CD8-positive, alpha-beta memory T cell (primary cell): ENCODE data around the gene ZNRF3. TPM values are rescaled to one million over a fixed set of nuclear protein-coding genes. Genes with fewer than 3 reads are reported as not detected.

Experiments
- CTCF ChIA-PET: fragments of 350-600 bp; sonication (Branson Sonifier 250); formaldehyde crosslinking; loops from one replicate; lab custom pipeline; 2021; ENCODE audit warnings: antibody characterized with exemption; lab: Charles Lee
- POLR2A ChIA-PET: fragments of 350-600 bp; sonication (Branson Sonifier 250); formaldehyde crosslinking; loops from one replicate; lab custom pipeline; 2021; ENCODE audit warnings: antibody characterized with exemption; lab: Charles Lee
- DNase-seq, 5 donors: peaks; one replicate each; pipeline versions ENCODE4 v3.0.0 to v3.0.0-alpha.2; 2020 to 2022; ENCODE audit warnings: mixed read lengths in 1 of 5
- H3K27ac ChIP-seq: one replicate; pipeline ENCODE4 v1.7.0; 2013; ENCODE audit warnings: low read depth, mild to moderate bottlenecking, low read length, moderate library complexity
- H3K27me3 ChIP-seq: 2 replicates; pipeline ENCODE4 v1.7.0; 2013; ENCODE audit warnings: low read length, mild to moderate bottlenecking; ENCODE audit not compliant: insufficient read depth, poor library complexity, severe bottlenecking
- H3K36me3 ChIP-seq: 2 replicates; pipeline ENCODE4 v1.7.0; 2013; ENCODE audit warnings: mild to moderate bottlenecking, low read length, moderate library complexity; ENCODE audit not compliant: insufficient read depth
- H3K4me1 ChIP-seq: 2 replicates; pipeline ENCODE4 v1.7.0; 2013; ENCODE audit warnings: mild to moderate bottlenecking, low read length, moderate library complexity; ENCODE audit not compliant: insufficient read depth
- H3K4me3 ChIP-seq: 2 replicates; pipeline ENCODE4 v1.7.0; 2013; ENCODE audit warnings: mild to moderate bottlenecking, low read length
- H3K9me3 ChIP-seq: 2 replicates; pipeline ENCODE4 v1.7.0; 2013; ENCODE audit warnings: mild to moderate bottlenecking, low read length
- H3K27ac Mint-ChIP-seq, 8 donors: one replicate each; pipeline ENCODE4 v1.8.0; 2020 to 2021; ENCODE audit warnings: mixed read lengths in 8 of 8, mild to moderate bottlenecking in 6 of 8, inconsistent platforms in 3 of 8, moderate library complexity in 3 of 8
- H3K27me3 Mint-ChIP-seq, 2 donors: one replicate each; pipeline ENCODE4 v1.8.0; 2020 to 2021; ENCODE audit warnings: mixed read lengths in 2 of 2, mild to moderate bottlenecking in 1 of 2, moderate library complexity in 1 of 2
- H3K36me3 Mint-ChIP-seq, 3 donors: one replicate each; pipeline ENCODE4 v1.8.0; 2020 to 2021; ENCODE audit warnings: mixed read lengths in 3 of 3, inconsistent platforms in 1 of 3, mild to moderate bottlenecking in 1 of 3
- H3K4me1 Mint-ChIP-seq, 3 donors: one replicate each; pipeline ENCODE4 v1.8.0; 2020 to 2021; ENCODE audit warnings: mixed read lengths in 3 of 3, inconsistent platforms in 1 of 3, mild to moderate bottlenecking in 1 of 3
- H3K4me3 Mint-ChIP-seq, 7 donors: one replicate each; pipeline ENCODE4 v1.8.0; 2020 to 2021; ENCODE audit warnings: mixed read lengths in 7 of 7, mild to moderate bottlenecking in 6 of 7, moderate library complexity in 4 of 7, inconsistent platforms in 2 of 7
- H3K9me3 Mint-ChIP-seq, 5 donors: one replicate each; pipeline ENCODE4 v1.8.0; 2020 to 2022; ENCODE audit warnings: mixed read lengths in 5 of 5, mild to moderate bottlenecking in 3 of 5, moderate library complexity in 2 of 5, inconsistent platforms in 1 of 5
- polyA plus RNA-seq: library from polyadenylated mRNA; unstranded; fragments of 300-500 nt; fragmentation: Illumina TruSeq; gene quantifications from one replicate; pipeline ENCODE4 v1.2.3, GENCODE V29; 2021
- total RNA-seq, 2 experiments: library from RNA; stranded (reverse); gene quantifications; one replicate each; pipeline ENCODE4 v1.2.3, GENCODE V29; 2021

The ZNRF3 gene
- total and polyA plus RNA-seq, 3 experiments from 2014 or later: 0.35 to 1.2 (median 1.0) TPM

GRCh38 chr22:28983788-28984441 is 100.5 kb downstream of the ZNRF3 start:
- Histone ChIP-seq H3K9me3 (no peaks in the 10 kb centered on the region), H3K4me3 (no peak overlapping the region), H3K4me1 (no peaks in the 10 kb centered on the region), H3K36me3 (no peaks in the 10 kb centered on the region), H3K27me3 (no peaks in the 10 kb centered on the region), H3K27ac (no peak overlapping the region)
- ChIA-PET CTCF (no interaction called here), POLR2A (no interaction called here)
- H3K4me3 Mint-ChIP-seq: no peak overlapping the region
- no peak overlapping the region for H3K27ac Mint-ChIP-seq
- H3K4me1 Mint-ChIP-seq: no peaks in the 10 kb centered on the region
- peaks cover 0 to 8% (median 2%) of the 10 kb centered on the region in 5 donors for H3K9me3 Mint-ChIP-seq
- H3K36me3 Mint-ChIP-seq: peaks cover 0 to 11% (median 3%) of the 10 kb centered on the region in 3 donors
- peaks cover 8 to 24% of the 10 kb centered on the region in 2 donors for H3K27me3 Mint-ChIP-seq
- DNase-seq: no peak

DNA sequence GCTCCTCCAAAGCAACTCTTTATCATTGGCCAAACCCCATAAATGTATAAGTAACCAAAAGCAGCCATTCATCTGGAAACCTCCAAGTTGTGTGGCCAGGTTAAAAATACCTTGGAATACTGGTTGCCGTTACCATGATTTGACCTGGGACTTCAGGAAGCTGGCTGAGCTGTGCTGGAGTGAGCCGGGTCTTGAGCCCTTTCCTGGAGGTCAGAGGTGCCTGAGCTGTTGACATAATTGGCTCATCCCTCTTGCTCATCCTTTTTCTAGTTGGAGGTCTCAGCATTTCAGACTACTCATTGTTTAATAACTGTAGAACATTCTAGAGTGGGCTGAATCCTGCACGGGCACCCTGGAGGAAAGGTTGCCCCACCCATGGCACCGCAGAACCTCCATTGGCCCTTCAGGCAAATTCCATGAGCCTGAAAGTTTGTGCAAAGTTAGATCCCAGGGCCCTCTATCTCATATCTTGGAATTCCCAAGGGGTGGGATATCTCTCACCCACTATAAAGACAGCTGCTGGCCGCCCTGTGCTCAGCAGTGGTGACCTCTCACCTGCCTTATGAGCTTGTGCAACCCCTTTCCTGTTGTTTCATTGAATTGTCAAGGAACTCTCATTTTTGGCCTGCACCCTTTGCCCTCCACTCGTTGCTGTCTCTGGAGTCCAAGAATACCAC is 101.2 kb downstream of the ZNRF3 start:
- no peak for DNase-seq

DNA sequence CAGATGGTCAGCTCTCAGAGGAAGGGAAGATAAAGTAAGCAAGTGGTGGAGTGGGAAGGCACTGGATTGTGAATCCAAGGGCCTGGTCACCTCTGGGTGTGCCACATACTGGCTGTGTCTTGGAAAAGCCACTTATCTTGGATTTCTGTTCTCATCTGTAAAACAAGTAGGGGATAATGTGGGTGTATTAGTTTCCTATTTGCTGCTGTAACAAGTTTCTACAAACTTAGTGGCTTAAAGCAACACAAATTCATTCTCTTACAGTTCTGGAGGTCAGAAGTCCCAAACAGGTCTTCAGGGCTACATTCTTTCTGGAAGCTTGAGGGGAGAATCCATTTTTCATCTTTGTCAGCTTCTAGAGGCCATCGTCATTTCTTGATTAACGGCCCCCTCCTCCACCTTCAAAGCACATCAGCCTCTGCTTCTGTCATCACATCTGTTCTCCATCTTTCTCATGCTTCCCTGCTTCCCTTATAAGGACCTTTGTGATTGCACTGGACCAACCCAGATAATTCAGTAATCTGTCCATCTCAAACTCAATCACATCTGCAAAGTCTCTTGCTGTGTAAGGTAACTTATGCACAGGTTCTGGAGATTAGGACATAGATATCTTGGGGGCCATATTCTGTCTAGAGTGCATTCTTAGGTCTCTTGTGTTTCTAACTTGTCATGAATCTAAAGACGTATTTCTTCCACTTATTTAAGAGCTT is 102.4 kb downstream of the ZNRF3 start:
- H3K9me3 Mint-ChIP-seq: peaks cover 0 to 8% (median 2%) of the 10 kb centered on the region in 5 donors
- peaks cover 4 to 17% of the 10 kb centered on the region in 2 donors for H3K27me3 Mint-ChIP-seq
- DNase-seq: no peak
- H3K4me3 Mint-ChIP-seq: no peak overlapping the region
- H3K4me1 Mint-ChIP-seq: no peaks in the 10 kb centered on the region
- H3K36me3 Mint-ChIP-seq: peaks cover 0 to 11% (median 3%) of the 10 kb centered on the region in 3 donors
- ChIA-PET CTCF (no interaction called here), POLR2A (interaction anchor here (0.6 kb wide), 1 partner anchor 15 kb away, joined by 4 read pairs; no protein-coding TSS in a partner anchor)
- Histone ChIP-seq H3K4me3 (no peak overlapping the region), H3K27ac (no peak overlapping the region), H3K27me3 (no peaks in the 10 kb centered on the region), H3K36me3 (no peaks in the 10 kb centered on the region), H3K9me3 (no peaks in the 10 kb centered on the region), H3K4me1 (no peaks in the 10 kb centered on the region)
- H3K27ac Mint-ChIP-seq: no peak overlapping the region

More for the DNA sequence above, 101.2 kb downstream of the ZNRF3 start:
- H3K27ac Mint-ChIP-seq: no peak overlapping the region
- H3K27me3 ChIP-seq: no peaks in the 10 kb centered on the region
- H3K4me1 Mint-ChIP-seq: no peaks in the 10 kb centered on the region
- CTCF ChIA-PET: no interaction called here
- no peaks in the 10 kb centered on the region for H3K4me1 ChIP-seq
- no peaks in the 10 kb centered on the region for H3K9me3 ChIP-seq
- H3K9me3 Mint-ChIP-seq: peaks cover 0 to 8% (median 2%) of the 10 kb centered on the region in 5 donors
- POLR2A ChIA-PET: no interaction called here
- H3K4me3 Mint-ChIP-seq: no peak overlapping the region
- H3K27me3 Mint-ChIP-seq: peaks cover 4 to 17% of the 10 kb centered on the region in 2 donors
- H3K36me3 ChIP-seq: no peaks in the 10 kb centered on the region
- no peak overlapping the region for H3K4me3 ChIP-seq
- H3K27ac ChIP-seq: no peak overlapping the region
- H3K36me3 Mint-ChIP-seq: peaks cover 0 to 11% (median 3%) of the 10 kb centered on the region in 3 donors

GRCh38 chr22:28986366-28986765 is 103.0 kb downstream of the ZNRF3 start:
- H3K36me3 ChIP-seq: no peaks in the 10 kb centered on the region
- no peak overlapping the region for H3K27ac ChIP-seq
- no peak for DNase-seq
- H3K9me3 ChIP-seq: no peaks in the 10 kb centered on the region
- H3K4me1 Mint-ChIP-seq: no peaks in the 10 kb centered on the region
- no peaks in the 10 kb centered on the region for H3K4me1 ChIP-seq
- H3K27ac Mint-ChIP-seq: no peak overlapping the region
- ChIA-PET POLR2A (interaction anchor here (0.6 kb wide), 1 partner anchor 14 kb away, joined by 4 read pairs; no protein-coding TSS in a partner anchor), CTCF (no interaction called here)
- no peak overlapping the region for H3K4me3 ChIP-seq
- peaks cover 0 to 8% (median 2%) of the 10 kb centered on the region in 5 donors for H3K9me3 Mint-ChIP-seq
- H3K36me3 Mint-ChIP-seq: peaks cover 0 to 12% (median 3%) of the 10 kb centered on the region in 3 donors
- H3K27me3 Mint-ChIP-seq: peaks cover 5 to 13% of the 10 kb centered on the region in 2 donors
- H3K27me3 ChIP-seq: no peaks in the 10 kb centered on the region
- no peak overlapping the region for H3K4me3 Mint-ChIP-seq

DNA sequence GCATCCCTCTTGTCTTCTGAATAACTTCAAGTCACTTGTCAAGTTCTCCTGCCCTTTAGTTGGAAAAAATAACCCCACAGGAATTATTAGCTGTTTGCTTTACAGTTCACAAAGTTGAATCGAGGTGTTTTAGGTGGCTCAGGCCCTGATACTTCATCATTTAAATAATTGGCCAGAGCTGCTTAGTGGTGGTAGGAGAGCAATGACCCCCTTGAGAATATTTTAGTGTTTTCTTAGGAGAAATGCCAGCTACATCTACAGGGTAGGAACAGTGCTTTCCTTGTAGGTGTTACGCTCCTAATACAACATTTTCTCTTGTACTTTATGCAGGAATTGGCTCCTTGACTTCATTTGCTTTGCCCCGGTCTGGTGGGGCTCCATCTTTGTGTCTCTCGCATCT is 105.1 kb downstream of the ZNRF3 start:
- Histone ChIP-seq H3K36me3 (no peaks in the 10 kb centered on the region), H3K4me3 (no peak overlapping the region), H3K9me3 (no peaks in the 10 kb centered on the region), H3K4me1 (no peaks in the 10 kb centered on the region), H3K27me3 (no peaks in the 10 kb centered on the region), H3K27ac (no peak overlapping the region)
- no peak for DNase-seq
- peaks cover 0 to 22% (median 6%) of the 10 kb centered on the region in 3 donors for H3K36me3 Mint-ChIP-seq
- CTCF ChIA-PET: no interaction called here
- POLR2A ChIA-PET: no interaction called here
- peaks cover 5 to 16% of the 10 kb centered on the region in 2 donors for H3K27me3 Mint-ChIP-seq
- H3K9me3 Mint-ChIP-seq: peaks cover 0 to 8% (median 2%) of the 10 kb centered on the region in 5 donors
- no peaks in the 10 kb centered on the region for H3K4me1 Mint-ChIP-seq
- no peak overlapping the region for H3K4me3 Mint-ChIP-seq
- H3K27ac Mint-ChIP-seq: no peak overlapping the region

DNA sequence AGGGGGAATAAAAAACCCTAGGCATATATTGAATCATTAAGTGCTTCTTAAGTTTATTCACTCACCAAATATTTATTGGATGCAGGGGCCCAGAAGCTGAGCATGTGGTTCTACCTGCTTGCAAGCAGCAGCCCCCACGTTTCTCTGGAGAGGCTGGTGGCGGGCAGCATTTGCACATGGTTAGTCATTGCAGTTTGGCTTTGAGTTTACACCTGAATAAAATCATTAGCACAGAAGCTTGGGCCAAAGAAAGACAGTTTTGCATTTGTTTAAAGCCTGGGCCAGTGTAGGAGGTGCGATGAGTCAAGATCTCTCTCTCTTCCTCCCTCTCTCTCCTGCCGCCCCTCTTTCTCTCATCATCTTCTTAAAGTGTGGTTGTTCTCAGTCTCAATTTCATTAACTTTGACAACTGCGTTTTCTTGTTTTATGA is 105.7 kb downstream of the ZNRF3 start:
- H3K27ac Mint-ChIP-seq: no peak overlapping the region
- H3K27me3 Mint-ChIP-seq: peaks cover 5 to 14% of the 10 kb centered on the region in 2 donors
- H3K36me3 Mint-ChIP-seq: peaks cover 0 to 22% (median 6%) of the 10 kb centered on the region in 3 donors
- H3K4me1 ChIP-seq: no peaks in the 10 kb centered on the region
- H3K4me3 ChIP-seq: no peak overlapping the region
- H3K4me1 Mint-ChIP-seq: no peaks in the 10 kb centered on the region
- no peak for DNase-seq
- ChIA-PET CTCF (no interaction called here), POLR2A (no interaction called here)
- H3K27ac ChIP-seq: no peak overlapping the region
- H3K4me3 Mint-ChIP-seq: no peak overlapping the region
- H3K9me3 ChIP-seq: no peaks in the 10 kb centered on the region
- H3K27me3 ChIP-seq: no peaks in the 10 kb centered on the region
- peaks cover 0 to 8% (median 2%) of the 10 kb centered on the region in 5 donors for H3K9me3 Mint-ChIP-seq
- H3K36me3 ChIP-seq: no peaks in the 10 kb centered on the region

DNA sequence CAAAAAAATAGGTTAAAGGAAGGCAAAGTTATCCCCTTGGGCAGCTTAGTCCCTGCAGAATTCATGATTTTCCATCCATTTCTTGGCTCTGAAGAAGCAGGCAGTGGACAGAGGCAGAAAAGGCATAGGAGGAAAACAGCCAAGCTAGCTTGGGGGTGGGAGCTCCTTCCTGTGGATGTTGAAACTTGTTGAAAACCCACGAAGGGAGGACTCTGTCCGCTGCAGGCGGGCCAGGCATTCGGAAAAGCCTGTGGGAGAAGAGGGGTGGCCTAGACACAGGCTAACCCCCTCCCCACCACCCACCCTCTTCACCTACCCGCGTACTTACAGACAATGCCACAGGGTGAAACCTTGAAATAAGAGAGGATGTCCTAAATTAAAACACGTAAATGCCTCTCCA is 106.1 kb downstream of the ZNRF3 start:
- Mint-ChIP-seq H3K27me3 (peaks cover 3 to 14% of the 10 kb centered on the region in 2 donors), H3K36me3 (peaks cover 0 to 22% (median 6%) of the 10 kb centered on the region in 3 donors), H3K9me3 (peaks cover 0 to 8% (median 2%) of the 10 kb centered on the region in 5 donors), H3K4me3 (no peak overlapping the region), H3K27ac (no peak overlapping the region), H3K4me1 (no peaks in the 10 kb centered on the region)
- H3K9me3 ChIP-seq: no peaks in the 10 kb centered on the region
- DNase-seq: no peak
- H3K36me3 ChIP-seq: no peaks in the 10 kb centered on the region
- no peaks in the 10 kb centered on the region for H3K4me1 ChIP-seq
- ChIA-PET CTCF (no interaction called here), POLR2A (no interaction called here)
- no peak overlapping the region for H3K4me3 ChIP-seq
- no peaks in the 10 kb centered on the region for H3K27me3 ChIP-seq
- no peak overlapping the region for H3K27ac ChIP-seq

DNA sequence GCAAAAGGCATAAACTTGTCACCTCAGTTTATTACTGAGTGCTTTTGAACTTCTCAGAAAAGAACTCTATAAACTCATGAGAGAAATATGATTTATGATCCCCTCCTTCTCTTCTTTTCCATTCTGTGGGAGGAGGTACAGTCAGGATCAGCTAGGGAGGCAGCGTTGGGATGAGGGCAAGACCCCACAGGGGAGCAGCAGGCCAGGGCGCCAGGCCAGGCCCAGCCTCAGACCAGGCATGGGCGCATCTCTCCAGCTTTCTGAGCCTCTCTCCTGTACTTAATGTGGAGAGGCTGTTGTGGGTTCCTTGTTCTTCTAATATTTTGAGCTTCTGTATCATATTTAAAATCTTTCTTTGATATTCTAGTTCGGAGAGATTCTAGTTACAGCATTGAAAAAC is 106.5 kb downstream of the ZNRF3 start:
- no peak overlapping the region for H3K4me3 Mint-ChIP-seq
- H3K4me3 ChIP-seq: no peak overlapping the region
- CTCF ChIA-PET: no interaction called here

More for the DNA sequence above, 106.5 kb downstream of the ZNRF3 start:
- H3K9me3 Mint-ChIP-seq: peaks cover 0 to 8% (median 2%) of the 10 kb centered on the region in 5 donors
- peaks cover 0 to 21% (median 6%) of the 10 kb centered on the region in 3 donors for H3K36me3 Mint-ChIP-seq
- POLR2A ChIA-PET: no interaction called here
- DNase-seq: no peak
- no peak overlapping the region for H3K27ac Mint-ChIP-seq
- no peaks in the 10 kb centered on the region for H3K27me3 ChIP-seq
- H3K4me1 ChIP-seq: no peaks in the 10 kb centered on the region
- peaks cover 3 to 13% of the 10 kb centered on the region in 2 donors for H3K27me3 Mint-ChIP-seq
- H3K27ac ChIP-seq: no peak overlapping the region
- H3K4me1 Mint-ChIP-seq: no peaks in the 10 kb centered on the region
- H3K36me3 ChIP-seq: no peaks in the 10 kb centered on the region
- H3K9me3 ChIP-seq: no peaks in the 10 kb centered on the region
